Endothelial cell of umbilical vein (primary cell): ENCODE data around the gene WDR93.

Experiments
- CTCF ChIP-seq, 2 donors: IDR thresholded peaks; 1 replicate in 1 of 2; 2 replicates in 1 of 2; pipeline ENCODE4 v1.5.1; 2011; ENCODE audit warnings: low read length in 2 of 2, mild to moderate bottlenecking in 2 of 2, moderate library complexity in 2 of 2, control low read depth in 1 of 2, inconsistent platforms in 1 of 2, low read depth in 1 of 2; ENCODE audit not compliant: insufficient read depth in 1 of 2; ENCODE audit errors: extremely low read depth in 1 of 2
- EZH2 ChIP-seq: IDR thresholded peaks from 2 replicates; pipeline ENCODE4 v1.6.1; 2012; ENCODE audit warnings: borderline replicate concordance, low read depth, mild to moderate bottlenecking, moderate library complexity, low read length, inconsistent platforms; ENCODE audit not compliant: severe bottlenecking
- JUN ChIP-seq: IDR thresholded peaks from 2 replicates; pipeline ENCODE4 v1.6.1; 2011; ENCODE audit warnings: borderline replicate concordance, low read depth; ENCODE audit not compliant: insufficient read length, insufficient read depth
- POLR2AphosphoS5 ChIP-seq: IDR thresholded peaks from 2 replicates; pipeline ENCODE4 v1.6.1; 2012; ENCODE audit warnings: low read depth, mild to moderate bottlenecking, control low read depth, low read length, moderate library complexity; ENCODE audit not compliant: insufficient read depth

DNA sequence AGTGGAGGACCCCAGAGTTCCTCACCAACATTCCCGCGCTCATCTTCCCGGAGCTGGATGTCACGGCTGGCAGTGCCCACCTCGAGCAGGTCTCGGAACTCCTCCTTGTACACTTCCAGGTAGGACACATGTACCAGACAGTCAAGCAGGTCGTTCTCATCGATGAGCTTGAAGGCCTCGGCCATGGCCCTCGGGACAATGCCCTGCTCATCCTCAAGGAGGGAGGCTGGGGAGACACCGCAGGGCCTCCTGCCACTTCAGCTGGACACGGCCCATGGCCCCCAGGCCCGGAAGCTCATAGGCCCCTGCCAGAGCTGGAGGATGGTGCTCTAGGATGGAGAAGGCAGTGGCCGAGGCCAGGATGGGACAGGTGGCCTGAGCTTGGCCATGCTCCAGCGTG is 40.9 kb upstream of the WDR93 start:
- TF ChIP-seq CTCF (IDR thresholded peaks at IDR 0.05; ENCODE audit: extremely low read depth in 1 of 2, insufficient read depth in 1 of 2, low read depth in 1 of 2, low read length in 2 of 2): no peak
- TF ChIP-seq JUN: no peak
- TF ChIP-seq POLR2AphosphoS5: no peak
- TF ChIP-seq EZH2: no peak
